ENCODE data around the gene PRSS56.
A peak's percentile ranks its signal among the peaks of the same experiment; 100 is the strongest.

PRSS56 gene

GRCh38 chr2:232502511-232502910, 17.7 kb upstream of the PRSS56 start:
- DNase-seq (ENCODE audit: low spot score), result peak; percentile 30

- DNase-seq (ENCODE audit: low spot score), result no peak
Measured at GRCh38 chr2:232502911-232503808, 17.0 kb upstream of the PRSS56 start.

GRCh38 chr2:232503809-232504323, 16.3 kb upstream of the PRSS56 start:
- no peak for DNase-seq (ENCODE audit: low spot score)

GRCh38 chr2:232504438-232504837, 15.8 kb upstream of the PRSS56 start:
- no peak for DNase-seq (ENCODE audit: low spot score)

- no peak for DNase-seq (ENCODE audit: low spot score)
Measured at GRCh38 chr2:232505856-232506255, 14.3 kb upstream of the PRSS56 start.

- DNase-seq (ENCODE audit: low spot score), result no peak
Measured at GRCh38 chr2:232506709-232507108, 13.5 kb upstream of the PRSS56 start.

GRCh38 chr2:232508251-232508650, 11.9 kb upstream of the PRSS56 start:
- no peak for DNase-seq (ENCODE audit: low spot score)

- DNase-seq (ENCODE audit: low spot score), result no peak
Measured at GRCh38 chr2:232511336-232511890, 8.8 kb upstream of the PRSS56 start.

- no peak for DNase-seq (ENCODE audit: low spot score)
Measured at GRCh38 chr2:232512602-232513001, 7.6 kb upstream of the PRSS56 start.

GRCh38 chr2:232513353-232513752, 6.8 kb upstream of the PRSS56 start:
- DNase-seq (ENCODE audit: low spot score), result no peak

GRCh38 chr2:232515639-232516038, 4.5 kb upstream of the PRSS56 start:
- DNase-seq (ENCODE audit: low spot score), result no peak

GRCh38 chr2:232516551-232516950, 3.6 kb upstream of the PRSS56 start:
- no peak for DNase-seq (ENCODE audit: low spot score)

- DNase-seq (ENCODE audit: low spot score), result no peak
Measured at GRCh38 chr2:232518844-232519243, 1.3 kb upstream of the PRSS56 start.

GRCh38 chr2:232520489-232520888, 301 bp downstream of the PRSS56 start:
- DNase-seq (ENCODE audit: low spot score), result no peak

- no peak for DNase-seq (ENCODE audit: low spot score)
Measured at GRCh38 chr2:232521098-232521497, 910 bp downstream of the PRSS56 start.

- peak; percentile 55 for DNase-seq (ENCODE audit: low spot score)
Measured at GRCh38 chr2:232521959-232522622, 1.9 kb downstream of the PRSS56 start.

- DNase-seq (ENCODE audit: low spot score), result no peak
Measured at GRCh38 chr2:232522623-232523401, 2.6 kb downstream of the PRSS56 start.

- no peak for DNase-seq (ENCODE audit: low spot score)
Measured at GRCh38 chr2:232523402-232523681, 3.2 kb downstream of the PRSS56 start.

- peak; percentile 70 for DNase-seq (ENCODE audit: low spot score)
Measured at GRCh38 chr2:232523682-232524597, 3.8 kb downstream of the PRSS56 start.

- DNase-seq (ENCODE audit: low spot score), result no peak
Measured at GRCh38 chr2:232524771-232525170, 4.6 kb downstream of the PRSS56 start.

- no peak for DNase-seq (ENCODE audit: low spot score)
Measured at GRCh38 chr2:232525199-232525598, 5.0 kb downstream of the PRSS56 start.
